Measurements from ENCODE around the gene ILF3.

- no peak for TF ChIP-seq CTCF (IDR thresholded peaks at IDR 0.05)
- TF ChIP-seq POLR2A (IDR thresholded peaks at IDR 0.05) = no peak
These were observed 76.8 kb downstream of the ILF3 start for GRCh38 chr19:10730932-10731331.

Measured in adrenal gland (tissue), 5 donors.